RWPE1 (cell line): ENCODE measurements around the gene MICALL2.

Experiments
- CTCF ChIA-PET: fragments of 350-600 bp; sonication (Branson Sonifier 250); formaldehyde crosslinking; extraction: SDS; loops from one replicate; lab custom pipeline; 2021; lab: Yijun Ruan, JAX
- POLR2A ChIA-PET: fragments of 400-600 bp; formaldehyde crosslinking; extraction: SDS; loops from one replicate; lab custom pipeline; 2020; ENCODE audit warnings: antibody characterized with exemption; ENCODE audit not compliant: low non-redundant PET; lab: Yijun Ruan, JAX
- DNase-seq: peaks from one replicate; pipeline ENCODE4 v3.0.0; 2012; ENCODE audit warnings: low spot score
- H3K27ac ChIP-seq: fragments of 450-650 bp; 2 replicates; pipeline ENCODE4 v1.5.1; 2017
- CTCF ChIP-seq: fragments of 450-650 bp; conservative IDR thresholded peaks from 2 replicates; pipeline ENCODE4 v1.5.1; 2017; ENCODE audit warnings: low read depth, mild to moderate bottlenecking

MICALL2 gene

DNA sequence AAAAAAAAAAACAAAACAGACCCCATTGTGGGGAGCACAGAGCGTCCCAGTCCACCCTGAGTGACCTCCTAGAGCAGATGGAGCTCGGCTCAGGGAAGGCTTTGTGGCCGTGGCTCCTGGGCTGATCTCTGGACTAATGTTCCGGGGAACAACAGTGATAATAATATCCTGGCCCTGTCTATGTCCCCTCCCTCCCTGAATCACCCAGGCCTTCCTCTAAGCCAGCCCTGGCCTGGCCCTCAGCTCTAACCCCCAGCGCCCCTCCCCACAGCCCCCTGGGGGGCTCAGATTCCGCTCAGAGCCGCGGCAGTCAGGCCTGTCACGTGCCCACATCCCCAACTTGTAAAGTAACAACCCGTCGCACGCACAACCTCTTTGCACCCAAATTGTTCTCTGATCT, 48.3 kb downstream of the MICALL2 start:
- ChIA-PET POLR2A (no interaction called here), CTCF (interaction anchor here (0.6 to 1.2 kb wide), 2 partner anchors 12 to 217 kb away, joined by 3 to 6 read pairs; no protein-coding TSS in a partner anchor)
- no peak for DNase-seq
- no peak overlapping the region for H3K27ac ChIP-seq
- no peak for TF ChIP-seq CTCF

GRCh38 chr7:1409555-1409954, 49.7 kb downstream of the MICALL2 start:
- H3K27ac ChIP-seq, result no peak overlapping the region
- no peak for DNase-seq
- TF ChIP-seq CTCF, result no peak
- ChIA-PET POLR2A (no interaction called here), CTCF (interaction anchor here (1.2 to 1.3 kb wide), 2 partner anchors 23 to 215 kb away, joined by 3 to 6 read pairs; no protein-coding TSS in a partner anchor)

GRCh38 chr7:1408466-1408865, 50.8 kb downstream of the MICALL2 start:
- CTCF ChIA-PET, result no interaction called here
- POLR2A ChIA-PET, result no interaction called here
- no peak for TF ChIP-seq CTCF
- DNase-seq, result no peak
- H3K27ac ChIP-seq, result no peak overlapping the region

DNA sequence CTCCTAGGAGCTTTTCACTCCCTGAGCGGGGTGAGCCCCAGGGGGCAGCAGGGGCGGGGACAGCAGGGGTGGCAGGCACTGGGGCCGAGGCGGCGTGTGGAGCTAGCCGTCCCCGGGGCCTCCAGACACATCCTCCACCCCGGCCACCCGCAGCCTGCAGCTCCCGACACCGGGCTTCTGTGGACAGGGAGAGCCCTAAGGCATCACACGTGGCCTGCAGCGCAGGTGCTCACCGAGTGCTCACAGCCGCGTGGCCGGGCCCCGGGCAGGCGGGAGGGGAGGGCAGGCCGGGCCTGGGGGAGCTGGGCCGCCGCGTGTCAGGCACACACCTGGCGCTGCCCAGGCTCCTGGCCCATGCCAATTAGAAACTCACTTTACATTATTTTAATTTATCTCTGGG, 51.4 kb downstream of the MICALL2 start:
- ChIA-PET CTCF (no interaction called here), POLR2A (no interaction called here)
- no peak for TF ChIP-seq CTCF
- no peak overlapping the region for H3K27ac ChIP-seq
- no peak for DNase-seq

- no peak overlapping the region for H3K27ac ChIP-seq
- DNase-seq, result no peak
- ChIA-PET CTCF (interaction anchor here (0.6 kb wide), 1 partner anchor 214 kb away, joined by 4 read pairs; no protein-coding TSS in a partner anchor), POLR2A (no interaction called here)
- no peak for TF ChIP-seq CTCF
Observed at GRCh38 chr7:1404898-1405548, 54.2 kb downstream of the MICALL2 start.

DNA sequence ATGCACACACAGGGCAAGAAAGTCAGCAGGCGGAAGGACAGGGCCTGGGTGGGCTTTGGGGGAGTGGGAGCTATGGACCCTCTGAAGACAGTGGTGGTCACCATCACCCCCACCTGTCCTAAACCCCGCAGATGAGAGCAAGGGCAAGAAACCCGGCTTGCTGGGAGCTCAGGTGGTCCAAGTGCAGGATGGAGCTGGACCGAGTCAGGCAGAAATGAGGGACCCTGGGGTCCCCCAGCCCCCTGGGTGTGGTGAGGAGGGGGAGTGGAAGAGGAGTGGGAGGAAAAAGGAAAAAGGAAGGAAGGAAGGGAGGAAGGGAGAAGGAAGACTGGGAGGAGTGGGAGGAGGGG, 54.8 kb downstream of the MICALL2 start:
- ChIA-PET CTCF (interaction anchor here (0.5 to 1.4 kb wide), 4 partner anchors 9 to 213 kb away, joined by 3 to 4 read pairs (median 4); no protein-coding TSS in a partner anchor), POLR2A (no interaction called here)
- H3K27ac ChIP-seq, result no peak overlapping the region
- no peak for DNase-seq
- no peak for TF ChIP-seq CTCF
